ENCODE results near the gene MBNL1. TPM values are rescaled to one million over a fixed set of nuclear protein-coding genes. Genes with fewer than 3 reads are reported as not detected.

Gene MBNL1
- total and polyA plus RNA-seq, 2 of the 13 experiments (the other 11 are each of a cell fraction or from before 2014, with no cell fraction given) = 27.1 to 55.4 TPM

DNA sequence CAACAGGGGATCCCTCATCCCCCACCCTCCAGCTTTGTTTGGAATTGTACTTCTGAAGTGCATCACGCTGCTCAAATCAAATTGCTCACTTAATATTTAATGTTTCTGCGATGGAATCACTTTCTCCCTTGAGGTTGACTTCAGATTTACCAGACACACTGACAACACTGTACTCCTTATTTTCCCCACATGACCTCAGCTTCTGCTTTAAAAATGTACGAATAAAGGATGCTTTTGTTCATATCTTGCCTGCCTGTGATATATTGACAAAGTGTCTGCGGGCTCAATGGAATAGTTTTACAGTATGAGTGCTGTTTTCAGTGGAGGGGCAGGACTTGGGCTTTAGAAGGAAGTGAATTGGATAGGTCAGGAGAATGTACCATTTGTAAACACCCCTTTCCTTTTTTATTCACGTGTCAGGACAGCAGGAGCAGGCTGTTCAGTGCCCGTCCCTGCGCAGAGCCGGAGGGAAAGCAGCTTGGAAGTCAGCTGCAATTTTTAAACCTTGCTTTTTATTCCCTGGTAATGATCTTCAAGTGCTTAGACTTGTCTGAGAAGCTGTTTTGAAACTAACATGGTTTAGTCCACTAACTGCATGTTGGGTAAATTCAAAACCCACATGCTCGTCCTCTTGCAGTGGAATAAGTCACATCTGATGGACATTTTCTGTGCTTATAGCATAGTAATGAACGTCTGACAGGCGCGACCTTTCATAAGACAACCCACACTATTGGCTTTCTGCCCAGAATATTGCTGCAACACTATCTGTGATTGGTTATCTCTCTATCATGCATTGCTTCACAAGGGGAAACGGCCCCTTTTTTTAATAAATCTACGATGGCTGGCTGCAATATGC, 29.9 kb downstream of the MBNL1 start (continued):
- TF ChIP-seq PHF21A (CRISPR knock-in tag; IDR thresholded peaks at IDR 0.05) (peak; percentile 52; the same call in 1 of the 2 replicates), HMG20A (CRISPR knock-in tag; IDR thresholded peaks at IDR 0.05; ENCODE audit: borderline replicate concordance) (peak; percentile 37; the same call in 1 of the 2 replicates), THAP11 (CRISPR knock-in tag; IDR thresholded peaks at IDR 0.05) (0 out of 2 replicates have a peak, but pooled peaks have one; percentile 47), NCOA2 (CRISPR knock-in tag; IDR thresholded peaks at IDR 0.05) (peak; percentile 45; the same call in 1 of the 2 replicates), ZNF83 (CRISPR knock-in tag; IDR thresholded peaks at IDR 0.05; ENCODE audit: borderline replicate concordance) (no peak), RCOR2 (CRISPR knock-in tag; IDR thresholded peaks at IDR 0.05) (peak; percentile 41), PRPF4 (IDR thresholded peaks at IDR 0.05; ENCODE audit: low read depth, low read length, poor library complexity, severe bottlenecking) (no peak), MEF2D (CRISPR knock-in tag; IDR thresholded peaks at IDR 0.05) (peak; percentile 80; the same call in 1 of the 2 replicates), ELF3 (CRISPR knock-in tag; IDR thresholded peaks at IDR 0.05) (peak; percentile 82), ZNF501 (CRISPR knock-in tag; IDR thresholded peaks at IDR 0.05) (peak; percentile 73), ZNF878 (CRISPR knock-in tag; IDR thresholded peaks at IDR 0.05) (peak; percentile 69; the same call in 1 of the 2 replicates), HES4 (CRISPR knock-in tag; IDR thresholded peaks at IDR 0.05; ENCODE audit: borderline replicate concordance) (no peak), CBX5 (CRISPR knock-in tag; IDR thresholded peaks at IDR 0.05; ENCODE audit: borderline replicate concordance) (no peak), FOSL2 (CRISPR knock-in tag; IDR thresholded peaks at IDR 0.05) (0 out of 2 replicates have a peak, but pooled peaks have one; percentile 19), REPIN1 (CRISPR knock-in tag; IDR thresholded peaks at IDR 0.05; ENCODE audit: borderline replicate concordance, low read depth) (peak; percentile 51; the same call in 1 of the 2 replicates), ZNF441 (CRISPR knock-in tag; IDR thresholded peaks at IDR 0.05; ENCODE audit: borderline replicate concordance) (no peak), KMT2B (CRISPR knock-in tag; IDR thresholded peaks at IDR 0.05) (peak; percentile 75; the same call in 1 of the 2 replicates)
- TF ChIP-seq, protein P1, sequence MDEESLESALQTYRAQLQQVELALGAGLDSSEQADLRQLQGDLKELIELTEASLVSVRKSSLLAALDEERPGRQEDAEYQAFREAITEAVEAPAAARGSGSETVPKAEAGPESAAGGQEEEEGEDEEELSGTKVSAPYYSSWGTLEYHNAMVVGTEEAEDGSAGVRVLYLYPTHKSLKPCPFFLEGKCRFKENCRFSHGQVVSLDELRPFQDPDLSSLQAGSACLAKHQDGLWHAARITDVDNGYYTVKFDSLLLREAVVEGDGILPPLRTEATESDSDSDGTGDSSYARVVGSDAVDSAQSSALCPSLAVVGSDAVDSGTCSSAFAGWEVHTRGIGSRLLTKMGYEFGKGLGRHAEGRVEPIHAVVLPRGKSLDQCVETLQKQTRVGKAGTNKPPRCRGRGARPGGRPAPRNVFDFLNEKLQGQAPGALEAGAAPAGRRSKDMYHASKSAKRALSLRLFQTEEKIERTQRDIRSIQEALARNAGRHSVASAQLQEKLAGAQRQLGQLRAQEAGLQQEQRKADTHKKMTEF (CRISPR knock-in tag; IDR thresholded peaks at IDR 0.05) = peak; percentile 54; the same call in 1 of the 2 replicates
- TF ChIP-seq, protein P2, sequence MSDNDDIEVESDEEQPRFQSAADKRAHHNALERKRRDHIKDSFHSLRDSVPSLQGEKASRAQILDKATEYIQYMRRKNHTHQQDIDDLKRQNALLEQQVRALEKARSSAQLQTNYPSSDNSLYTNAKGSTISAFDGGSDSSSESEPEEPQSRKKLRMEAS (IDR thresholded peaks at IDR 0.05) = peak; percentile 80
- TF ChIP-seq, protein P3, sequence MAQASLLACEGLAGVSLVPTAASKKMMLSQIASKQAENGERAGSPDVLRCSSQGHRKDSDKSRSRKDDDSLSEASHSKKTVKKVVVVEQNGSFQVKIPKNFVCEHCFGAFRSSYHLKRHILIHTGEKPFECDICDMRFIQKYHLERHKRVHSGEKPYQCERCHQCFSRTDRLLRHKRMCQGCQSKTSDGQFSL (CRISPR knock-in tag; IDR thresholded peaks at IDR 0.05) = 0 out of 2 replicates have a peak, but pooled peaks have one; percentile 60
- TF ChIP-seq, protein P4, sequence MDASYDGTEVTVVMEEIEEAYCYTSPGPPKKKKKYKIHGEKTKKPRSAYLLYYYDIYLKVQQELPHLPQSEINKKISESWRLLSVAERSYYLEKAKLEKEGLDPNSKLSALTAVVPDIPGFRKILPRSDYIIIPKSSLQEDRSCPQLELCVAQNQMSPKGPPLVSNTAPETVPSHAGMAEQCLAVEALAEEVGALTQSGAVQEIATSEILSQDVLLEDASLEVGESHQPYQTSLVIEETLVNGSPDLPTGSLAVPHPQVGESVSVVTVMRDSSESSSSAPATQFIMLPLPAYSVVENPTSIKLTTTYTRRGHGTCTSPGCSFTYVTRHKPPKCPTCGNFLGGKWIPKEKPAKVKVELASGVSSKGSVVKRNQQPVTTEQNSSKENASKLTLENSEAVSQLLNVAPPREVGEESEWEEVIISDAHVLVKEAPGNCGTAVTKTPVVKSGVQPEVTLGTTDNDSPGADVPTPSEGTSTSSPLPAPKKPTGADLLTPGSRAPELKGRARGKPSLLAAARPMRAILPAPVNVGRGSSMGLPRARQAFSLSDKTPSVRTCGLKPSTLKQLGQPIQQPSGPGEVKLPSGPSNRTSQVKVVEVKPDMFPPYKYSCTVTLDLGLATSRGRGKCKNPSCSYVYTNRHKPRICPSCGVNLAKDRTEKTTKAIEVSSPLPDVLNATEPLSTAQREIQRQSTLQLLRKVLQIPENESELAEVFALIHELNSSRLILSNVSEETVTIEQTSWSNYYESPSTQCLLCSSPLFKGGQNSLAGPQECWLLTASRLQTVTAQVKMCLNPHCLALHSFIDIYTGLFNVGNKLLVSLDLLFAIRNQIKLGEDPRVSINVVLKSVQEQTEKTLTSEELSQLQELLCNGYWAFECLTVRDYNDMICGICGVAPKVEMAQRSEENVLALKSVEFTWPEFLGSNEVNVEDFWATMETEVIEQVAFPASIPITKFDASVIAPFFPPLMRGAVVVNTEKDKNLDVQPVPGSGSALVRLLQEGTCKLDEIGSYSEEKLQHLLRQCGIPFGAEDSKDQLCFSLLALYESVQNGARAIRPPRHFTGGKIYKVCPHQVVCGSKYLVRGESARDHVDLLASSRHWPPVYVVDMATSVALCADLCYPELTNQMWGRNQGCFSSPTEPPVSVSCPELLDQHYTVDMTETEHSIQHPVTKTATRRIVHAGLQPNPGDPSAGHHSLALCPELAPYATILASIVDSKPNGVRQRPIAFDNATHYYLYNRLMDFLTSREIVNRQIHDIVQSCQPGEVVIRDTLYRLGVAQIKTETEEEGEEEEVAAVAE (CRISPR knock-in tag; IDR thresholded peaks at IDR 0.05; ENCODE audit: borderline replicate concordance) = peak; percentile 99
